Lung (tissue), 12 donors: ENCODE data around the gene FAM3D. TPM values are rescaled to one million over a fixed set of nuclear protein-coding genes. Genes with fewer than 3 reads are reported as not detected.

ENCODE experiments used
- ATAC-seq: fragments of 200-7000 bp; cut with Tn5 transposase; one replicate; pipeline ENCODE4 v1.9.1; 2020; ENCODE audit warnings: moderate number of reproducible peaks; ENCODE audit not compliant: insufficient read depth, low FRiP score
- DNase-seq, 3 donors: peaks; one replicate each; pipeline ENCODE4 v3.0.0-alpha.2; 2013 to 2017
- H3K27ac ChIP-seq, 2 donors: one replicate each; pipeline ENCODE4 v1.5.1; 2013; ENCODE audit warnings: mild to moderate bottlenecking in 2 of 2, moderate library complexity in 2 of 2, control low read depth in 1 of 2, inconsistent platforms in 1 of 2, low read depth in 1 of 2, low read length in 1 of 2
- H3K27me3 ChIP-seq, 3 donors: one replicate each; pipeline ENCODE4 v1.5.1; 2013; ENCODE audit warnings: low read length in 2 of 3; ENCODE audit not compliant: control insufficient read depth in 3 of 3, insufficient read depth in 3 of 3
- H3K36me3 ChIP-seq, 4 donors: one replicate each; pipeline ENCODE4 v1.5.1; 2013; ENCODE audit warnings: low read length in 4 of 4, mild to moderate bottlenecking in 1 of 4, moderate library complexity in 1 of 4; ENCODE audit not compliant: control insufficient read depth in 4 of 4, insufficient read depth in 4 of 4
- H3K4me1 ChIP-seq, 5 donors: one replicate each; pipeline ENCODE4 v1.5.1; 2013; ENCODE audit warnings: low read length in 5 of 5, mild to moderate bottlenecking in 2 of 5, moderate library complexity in 1 of 5; ENCODE audit not compliant: control insufficient read depth in 5 of 5, insufficient read depth in 5 of 5
- H3K4me3 ChIP-seq: one replicate; pipeline ENCODE4 v1.5.1; 2013; ENCODE audit warnings: mild to moderate bottlenecking, control low read depth, moderate library complexity
- H3K9ac ChIP-seq, 2 donors: one replicate each; pipeline ENCODE4 v1.5.1; 2013; ENCODE audit warnings: low read length in 2 of 2, control low read depth in 1 of 2; ENCODE audit not compliant: insufficient read depth in 1 of 2
- H3K9me3 ChIP-seq, 4 donors: one replicate each; pipeline ENCODE4 v1.5.1; 2013; ENCODE audit warnings: low read length in 3 of 4, mild to moderate bottlenecking in 1 of 4, moderate library complexity in 1 of 4; ENCODE audit not compliant: control insufficient read depth in 4 of 4, insufficient read depth in 3 of 4
- WGBS, 2 donors: extraction: QIAGEN DNeasy Blood & Tissue Kit; methylation state at CpG; one replicate each; pipeline ENCODE4 v1.1.7; 2013; 5-methylcytosine and 5-hydroxymethylcytosine counted together
- polyA plus RNA-seq, 2 donors: library from polyadenylated mRNA; stranded (reverse); fragments of 200-250 nt; gene quantifications; one replicate each; pipeline ENCODE4 v1.2.1, GENCODE V29; 2013
- total RNA-seq, 2 donors: library from RNA; depleted of rRNA in 1 of 2; stranded (reverse); fragments of >200 nt in 1 of 2; gene quantifications; one replicate each; pipeline ENCODE4 v1.2.1, GENCODE V29; 2014 to 2021
- TF ChIP-seq, protein P1 (sequence below): IDR thresholded peaks from 2 replicates; pipeline ENCODE4 v1.5.1; 2012; ENCODE audit warnings: mild to moderate bottlenecking; ENCODE audit errors: control extremely low read depth, extremely low read depth
- donor health status: control.
- donor health status: control.
- donor health status: Bipolar disorder and iron deficiency.
- donor health status: healthy.
- donor health status: DM: yes; HTN: yes; CAD: no.

FAM3D gene
- total and polyA plus RNA-seq, 4 donors: 3.2 to 15.1 (median 11.6) TPM

DNA sequence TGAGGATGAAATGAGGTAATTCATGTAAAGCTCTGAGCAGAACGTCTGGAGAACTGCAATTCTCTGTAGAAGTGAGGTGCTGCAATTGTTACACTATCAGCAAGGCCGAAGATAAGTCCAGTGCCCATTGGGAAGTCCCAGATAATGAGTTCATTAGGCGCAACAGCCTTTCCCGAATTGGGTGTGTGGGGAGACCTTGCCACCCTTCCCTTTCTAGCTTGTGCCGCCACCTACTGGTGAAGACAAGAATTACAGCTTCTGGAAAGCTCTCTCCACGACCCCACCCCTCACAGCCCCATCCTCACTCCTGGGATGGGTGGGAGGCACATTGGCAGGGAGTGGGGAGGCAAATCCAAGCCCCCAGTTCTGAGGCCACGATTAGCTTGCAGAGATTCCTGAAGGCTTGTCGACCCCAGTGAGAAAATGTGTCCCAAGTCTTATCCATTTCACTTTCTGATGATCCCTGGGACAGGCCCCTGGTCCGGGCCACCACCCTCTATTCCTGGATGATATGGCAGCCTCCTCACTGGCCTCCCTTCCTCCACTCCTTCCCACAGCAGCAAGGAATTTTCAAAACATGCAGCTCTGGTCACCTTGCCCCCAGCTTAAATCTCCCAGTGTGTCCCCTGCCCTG lies 36.4 kb downstream of the FAM3D start:
- Histone ChIP-seq H3K36me3 (no peaks in the 10 kb centered on the region), H3K9me3 (no peaks in the 10 kb centered on the region), H3K4me1 (peaks cover 0 to 34% (median 17%) of the 10 kb centered on the region in 5 donors), H3K27me3 (no peaks in the 10 kb centered on the region), H3K27ac (no peak overlapping the region), H3K9ac (peak overlapping the region in 1 of 2 donors; percentile 26), H3K4me3 (no peak overlapping the region)
- 11 to 15% methylated on average over 9 of the region's 9 CpGs for WGBS, 2 donors
- ATAC-seq: peak; percentile 58
- peak; percentile 65 to 75 (median 75) for DNase-seq
- TF ChIP-seq, protein P1, sequence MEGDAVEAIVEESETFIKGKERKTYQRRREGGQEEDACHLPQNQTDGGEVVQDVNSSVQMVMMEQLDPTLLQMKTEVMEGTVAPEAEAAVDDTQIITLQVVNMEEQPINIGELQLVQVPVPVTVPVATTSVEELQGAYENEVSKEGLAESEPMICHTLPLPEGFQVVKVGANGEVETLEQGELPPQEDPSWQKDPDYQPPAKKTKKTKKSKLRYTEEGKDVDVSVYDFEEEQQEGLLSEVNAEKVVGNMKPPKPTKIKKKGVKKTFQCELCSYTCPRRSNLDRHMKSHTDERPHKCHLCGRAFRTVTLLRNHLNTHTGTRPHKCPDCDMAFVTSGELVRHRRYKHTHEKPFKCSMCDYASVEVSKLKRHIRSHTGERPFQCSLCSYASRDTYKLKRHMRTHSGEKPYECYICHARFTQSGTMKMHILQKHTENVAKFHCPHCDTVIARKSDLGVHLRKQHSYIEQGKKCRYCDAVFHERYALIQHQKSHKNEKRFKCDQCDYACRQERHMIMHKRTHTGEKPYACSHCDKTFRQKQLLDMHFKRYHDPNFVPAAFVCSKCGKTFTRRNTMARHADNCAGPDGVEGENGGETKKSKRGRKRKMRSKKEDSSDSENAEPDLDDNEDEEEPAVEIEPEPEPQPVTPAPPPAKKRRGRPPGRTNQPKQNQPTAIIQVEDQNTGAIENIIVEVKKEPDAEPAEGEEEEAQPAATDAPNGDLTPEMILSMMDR: peak; percentile 85

DNA sequence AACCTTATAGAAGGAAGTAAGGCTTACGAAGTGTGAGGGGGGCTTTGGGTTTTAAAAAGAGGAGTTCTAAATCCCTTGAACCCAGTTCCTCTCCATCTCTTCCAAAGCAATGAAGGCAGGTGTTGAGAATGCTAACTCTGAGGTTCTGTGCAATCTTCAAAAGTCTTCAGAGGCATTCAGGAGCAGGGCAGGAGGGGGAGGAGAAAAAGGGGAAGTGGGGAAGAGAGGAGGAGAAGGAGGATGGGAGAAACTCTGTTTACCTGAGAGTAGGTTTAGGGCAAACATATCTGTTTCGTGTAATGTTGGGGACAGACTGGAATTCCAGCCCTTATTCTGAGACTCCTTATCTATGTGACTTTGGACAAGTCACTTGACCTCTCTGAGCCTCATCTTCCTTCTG lies 36.9 kb downstream of the FAM3D start:
- Histone ChIP-seq H3K4me1 (peaks cover 0 to 34% (median 17%) of the 10 kb centered on the region in 5 donors), H3K27ac (peak overlapping the region in 1 of 2 donors; percentile 71), H3K27me3 (no peaks in the 10 kb centered on the region), H3K9me3 (no peaks in the 10 kb centered on the region), H3K36me3 (no peaks in the 10 kb centered on the region), H3K9ac (no peak overlapping the region), H3K4me3 (no peak overlapping the region)
- TF ChIP-seq, protein P1: no peak
- no peak for ATAC-seq
- DNase-seq: no peak
- 66% methylated on average over 2 of the region's 2 CpGs for WGBS, 2 donors

DNA sequence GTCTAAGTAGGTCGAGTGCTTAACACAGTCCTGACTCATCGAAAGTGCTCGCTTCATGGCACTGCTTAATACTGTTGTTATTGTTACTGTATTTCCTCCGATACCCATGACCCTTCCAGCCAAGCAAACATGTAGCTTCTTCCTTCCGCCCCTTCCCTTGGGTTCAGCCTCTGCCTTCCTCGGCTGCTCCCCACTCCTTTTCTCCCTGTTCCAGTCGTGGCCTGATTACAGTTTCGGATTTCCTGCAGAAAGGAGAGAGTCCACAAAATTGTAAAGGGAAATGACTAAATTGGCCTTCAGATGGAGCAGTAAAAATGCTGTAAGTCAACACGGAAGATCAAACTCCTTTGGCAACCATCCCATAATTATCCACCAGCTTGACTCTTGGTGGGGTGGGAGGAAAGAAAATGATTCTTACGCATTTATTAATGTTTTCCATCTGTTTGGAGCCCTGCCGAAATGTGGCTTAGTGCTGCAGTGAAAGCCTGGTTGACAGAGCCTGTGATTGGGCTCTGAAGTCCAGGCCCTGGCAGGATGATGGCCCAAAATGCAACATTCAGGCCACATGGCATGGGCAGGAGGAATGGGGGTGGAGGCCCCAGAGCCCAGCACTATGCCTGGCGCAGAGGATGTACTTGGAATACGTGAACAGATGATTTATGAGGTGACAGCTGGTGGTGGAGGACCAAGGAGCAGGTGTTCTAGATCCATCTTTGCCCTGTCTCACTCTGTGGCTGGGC lies 37.6 kb downstream of the FAM3D start:
- H3K9ac ChIP-seq: peak overlapping the region in 1 of 2 donors; percentile 10
- DNase-seq: peak; percentile 77 to 98 (median 98)
- H3K27ac ChIP-seq: peak overlapping the region in 1 of 2 donors; percentile 71
- peaks cover 0 to 34% (median 17%) of the 10 kb centered on the region in 5 donors for H3K4me1 ChIP-seq
- no peaks in the 10 kb centered on the region for H3K27me3 ChIP-seq
- H3K4me3 ChIP-seq: no peak overlapping the region
- TF ChIP-seq, protein P1: no peak
- H3K9me3 ChIP-seq: no peaks in the 10 kb centered on the region
- peak; percentile 21 for ATAC-seq
- no peaks in the 10 kb centered on the region for H3K36me3 ChIP-seq
- WGBS, 2 donors: 41 to 61% methylated on average over 13 of the region's 13 CpGs
